ENCODE results near the gene CXCL12.

DNA sequence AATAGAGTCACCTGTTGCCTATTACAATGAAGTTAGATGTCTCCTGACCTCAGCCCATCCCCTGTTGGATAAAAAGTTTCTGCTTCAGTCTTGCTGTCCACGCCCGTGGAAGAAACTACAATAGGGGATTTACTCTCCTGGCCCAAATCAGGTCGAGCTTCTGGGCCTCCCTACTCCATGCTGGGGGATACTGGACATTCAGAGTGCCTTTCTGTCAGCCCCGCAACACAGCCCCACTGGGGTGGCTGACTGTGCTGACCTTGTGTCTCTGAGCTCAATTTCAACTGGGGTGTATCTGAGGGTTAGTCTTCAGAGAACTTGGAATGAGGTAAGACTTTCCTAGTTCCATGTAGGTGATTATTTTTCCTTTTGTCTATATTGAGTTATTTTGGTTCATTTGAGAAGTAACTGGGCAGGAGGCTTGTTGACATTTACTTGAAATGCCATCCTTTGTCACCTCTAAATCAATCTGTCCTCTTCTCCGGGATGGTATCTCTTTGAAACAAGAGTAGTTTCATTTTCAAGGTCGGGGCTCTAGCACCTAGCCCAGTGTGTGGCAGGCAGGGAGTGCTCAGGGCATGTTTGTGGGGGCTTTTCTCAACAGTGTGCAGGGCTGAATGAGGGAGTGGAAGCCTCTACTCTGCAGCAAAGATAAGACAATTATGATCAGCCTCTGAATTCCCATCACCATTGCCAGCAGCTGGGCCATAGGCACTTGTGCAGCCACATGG lies 17.7 kb upstream of the CXCL12 start:
- TF ChIP-seq HDGF (IDR thresholded peaks at IDR 0.05; ENCODE audit: borderline replicate concordance), result no peak
- no peak for TF ChIP-seq ARNT (IDR thresholded peaks at IDR 0.05)
- no peak for TF ChIP-seq SP1 (IDR thresholded peaks at IDR 0.05)
- TF ChIP-seq FOXM1 (IDR thresholded peaks at IDR 0.05; ENCODE audit: borderline replicate concordance), result no peak
- no peak for TF ChIP-seq FOXA1 (IDR thresholded peaks at IDR 0.05)
- no peak for TF ChIP-seq LEF1 (IDR thresholded peaks at IDR 0.05; ENCODE audit: borderline replicate concordance)
- no peak for TF ChIP-seq BHLHE40 (IDR thresholded peaks at IDR 0.05; ENCODE audit: borderline replicate concordance)
- no peak for TF ChIP-seq SUZ12 (IDR thresholded peaks at IDR 0.05)
- TF ChIP-seq ELF4 (IDR thresholded peaks at IDR 0.05), result no peak

All from HEK293T (cell line).